Hepatocyte (in vitro differentiated cells): ENCODE results near the gene PTPMT1. TPM values are rescaled to one million over a fixed set of nuclear protein-coding genes. Genes with fewer than 3 reads are reported as not detected.
"Not testable (repeated sequence)": the region's sequence is repeated elsewhere in the genome, so short reads cannot be mapped to it uniquely, and the experiment has no call there.

Source experiments
- DNase-seq: peaks from one replicate; pipeline ENCODE4 v3.0.0-alpha.2; 2016; ENCODE audit warnings: low spot score
- H2AFZ ChIP-seq: fragments of 200-600 bp; sonication (generic); 2 replicates; pipeline ENCODE4 v1.6.0; 2016; ENCODE audit warnings: antibody characterized with exemption, mild to moderate bottlenecking
- H3K27ac ChIP-seq: fragments of 200-600 bp; sonication (generic); 2 replicates; pipeline ENCODE4 v1.5.1; 2016; ENCODE audit warnings: mild to moderate bottlenecking
- H3K27me3 ChIP-seq: fragments of 200-600 bp; sonication (generic); 2 replicates; pipeline ENCODE4 v1.6.1; 2016
- H3K36me3 ChIP-seq: fragments of 200-600 bp; sonication (generic); replicated peaks from 2 replicates; pipeline ENCODE4 v1.5.1; 2016; ENCODE audit warnings: low read depth; ENCODE audit not compliant: insufficient read depth
- H3K4me1 ChIP-seq: fragments of 200-600 bp; sonication (generic); 2 replicates; pipeline ENCODE4 v1.5.1; 2016; ENCODE audit warnings: mild to moderate bottlenecking, moderate library complexity; ENCODE audit not compliant: insufficient read depth
- H3K4me2 ChIP-seq: fragments of 200-600 bp; sonication (generic); 2 replicates; pipeline ENCODE4 v1.6.0; 2016
- H3K4me3 ChIP-seq: fragments of 200-600 bp; sonication (generic); 2 replicates; pipeline ENCODE4 v1.5.1; 2016; ENCODE audit warnings: mild to moderate bottlenecking
- H3K79me2 ChIP-seq: fragments of 200-600 bp; sonication (generic); 2 replicates; pipeline ENCODE4 v1.6.0; 2017; ENCODE audit warnings: mild to moderate bottlenecking
- H3K9me2 ChIP-seq: fragments of 200-600 bp; sonication (generic); replicated peaks from 2 replicates; pipeline ENCODE4 v1.6.0; 2017; ENCODE audit warnings: mild to moderate bottlenecking; ENCODE audit not compliant: insufficient read depth
- H3K9me3 ChIP-seq: fragments of 200-600 bp; sonication (generic); 2 replicates; pipeline ENCODE4 v1.5.1; 2016; ENCODE audit warnings: low read depth, mild to moderate bottlenecking
- H4K20me1 ChIP-seq: fragments of 200-600 bp; sonication (generic); 2 replicates; pipeline ENCODE4 v1.6.0; 2016; ENCODE audit warnings: mild to moderate bottlenecking; ENCODE audit not compliant: insufficient read depth, poor library complexity, severe bottlenecking
- EZH2 ChIP-seq: fragments of 200-600 bp; sonication (generic); IDR thresholded peaks from 2 replicates; pipeline ENCODE4 v1.6.1; 2016; ENCODE audit warnings: antibody characterized with exemption, mild to moderate bottlenecking, borderline replicate concordance
- EZH2phosphoT487 ChIP-seq: fragments of 200-600 bp; sonication (generic); IDR thresholded peaks from one replicate; pipeline ENCODE4 v1.6.1; 2018; ENCODE audit warnings: antibody characterized with exemption, mild to moderate bottlenecking, low read depth, moderate library complexity; ENCODE audit not compliant: unreplicated experiment, severe bottlenecking
- WGBS: methylation state at CpG from one replicate; pipeline ENCODE4 v1.1.6; 2016; ENCODE audit warnings: low lambda C conversion rate; ENCODE audit errors: missing lambda C conversion rate; 5-methylcytosine and 5-hydroxymethylcytosine counted together
- polyA plus RNA-seq: library from polyadenylated mRNA; unstranded; fragments of >200 nt; fragmentation: Nextera tagmentation; extraction: Ambion mirVana; gene quantifications from 2 replicates; pipeline ENCODE4 v1.2.1, GENCODE V29; 2016
- total RNA-seq: library from RNA; depleted of rRNA; stranded (reverse); fragments of >200 nt; gene quantifications from 2 replicates; pipeline ENCODE4 v1.2.3, GENCODE V29; 2014
- TF ChIP-seq, protein P1 (sequence below): fragments of 200-600 bp; sonication (generic); IDR thresholded peaks from 2 replicates; pipeline ENCODE4 v1.5.1; 2016; ENCODE audit warnings: antibody characterized with exemption, mild to moderate bottlenecking; ENCODE audit not compliant: poor library complexity

The PTPMT1 gene
- total and polyA plus RNA-seq, 2 experiments from 2014 or later = 108 to 112 TPM

DNA sequence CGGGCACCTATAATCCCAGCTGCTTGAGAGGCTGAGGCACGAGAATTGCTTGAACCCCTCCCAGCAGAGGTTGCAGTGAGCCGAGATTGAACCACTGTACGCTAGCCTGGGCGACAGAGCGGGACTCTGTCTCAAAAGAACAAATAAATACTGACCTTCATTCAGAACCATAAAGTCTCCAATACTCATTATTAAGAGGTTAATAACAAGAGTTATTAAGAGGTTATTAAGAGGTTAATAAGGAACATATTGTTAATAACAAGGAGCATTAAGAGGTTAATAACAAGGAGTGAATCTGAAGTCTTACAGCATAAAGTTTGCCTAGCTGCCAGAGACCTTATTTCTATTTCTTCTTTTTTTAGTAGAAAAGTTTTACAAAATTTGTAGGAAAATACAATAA lies 20.1 kb upstream of the PTPMT1 start:
- H3K27me3 ChIP-seq = no peaks in the 10 kb centered on the region
- peaks cover 2% of the 10 kb centered on the region for H3K4me1 ChIP-seq
- H4K20me1 ChIP-seq = peaks cover 95% of the 10 kb centered on the region
- no peak overlapping the region for H3K4me3 ChIP-seq
- H3K79me2 ChIP-seq = peaks cover 98% of the 10 kb centered on the region
- TF ChIP-seq, protein P1, sequence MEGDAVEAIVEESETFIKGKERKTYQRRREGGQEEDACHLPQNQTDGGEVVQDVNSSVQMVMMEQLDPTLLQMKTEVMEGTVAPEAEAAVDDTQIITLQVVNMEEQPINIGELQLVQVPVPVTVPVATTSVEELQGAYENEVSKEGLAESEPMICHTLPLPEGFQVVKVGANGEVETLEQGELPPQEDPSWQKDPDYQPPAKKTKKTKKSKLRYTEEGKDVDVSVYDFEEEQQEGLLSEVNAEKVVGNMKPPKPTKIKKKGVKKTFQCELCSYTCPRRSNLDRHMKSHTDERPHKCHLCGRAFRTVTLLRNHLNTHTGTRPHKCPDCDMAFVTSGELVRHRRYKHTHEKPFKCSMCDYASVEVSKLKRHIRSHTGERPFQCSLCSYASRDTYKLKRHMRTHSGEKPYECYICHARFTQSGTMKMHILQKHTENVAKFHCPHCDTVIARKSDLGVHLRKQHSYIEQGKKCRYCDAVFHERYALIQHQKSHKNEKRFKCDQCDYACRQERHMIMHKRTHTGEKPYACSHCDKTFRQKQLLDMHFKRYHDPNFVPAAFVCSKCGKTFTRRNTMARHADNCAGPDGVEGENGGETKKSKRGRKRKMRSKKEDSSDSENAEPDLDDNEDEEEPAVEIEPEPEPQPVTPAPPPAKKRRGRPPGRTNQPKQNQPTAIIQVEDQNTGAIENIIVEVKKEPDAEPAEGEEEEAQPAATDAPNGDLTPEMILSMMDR = no peak
- TF ChIP-seq EZH2phosphoT487 (no peak), EZH2 (no peak)
- no peaks in the 10 kb centered on the region for H3K36me3 ChIP-seq
- no peak overlapping the region for H3K27ac ChIP-seq
- no peak overlapping the region for H2AFZ ChIP-seq
- H3K9me3 ChIP-seq = no peaks in the 10 kb centered on the region
- DNase-seq = no peak
- 100% methylated on average over 6 of the region's 6 CpGs for WGBS
- H3K9me2 ChIP-seq = no peaks in the 10 kb centered on the region
- H3K4me2 ChIP-seq = no peak overlapping the region

DNA sequence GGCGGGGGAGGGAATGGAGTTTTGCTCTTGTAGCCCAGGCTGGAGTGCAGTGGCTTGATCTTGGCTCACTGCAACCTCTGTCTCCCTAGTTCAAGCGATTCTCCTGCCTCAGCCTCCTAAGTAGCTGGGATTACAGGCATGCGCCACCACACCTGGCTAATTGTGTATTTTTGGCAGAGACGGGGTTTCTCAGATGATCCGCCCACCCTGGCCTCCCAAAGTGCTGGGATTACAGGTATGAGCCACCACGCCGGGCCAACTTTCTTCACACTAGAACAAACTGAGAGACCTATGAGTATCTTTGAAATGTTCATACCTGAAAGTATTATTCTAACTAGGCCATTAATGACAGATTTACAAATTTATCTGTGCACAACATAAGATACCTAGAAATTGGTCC lies 19.1 kb upstream of the PTPMT1 start:
- H3K9me2 ChIP-seq, DNase-seq, H3K4me2 ChIP-seq, H3K4me1 ChIP-seq, H3K9me3 ChIP-seq, H3K27me3 ChIP-seq, H2AFZ ChIP-seq, H3K36me3 ChIP-seq, H3K4me3 ChIP-seq, H3K27ac ChIP-seq: not testable (repeated sequence)
- WGBS = 98% methylated on average over 6 of the region's 7 CpGs
- Histone ChIP-seq H4K20me1 (peaks cover 94% of the 10 kb centered on the region), H3K79me2 (peaks cover 98% of the 10 kb centered on the region)

DNA sequence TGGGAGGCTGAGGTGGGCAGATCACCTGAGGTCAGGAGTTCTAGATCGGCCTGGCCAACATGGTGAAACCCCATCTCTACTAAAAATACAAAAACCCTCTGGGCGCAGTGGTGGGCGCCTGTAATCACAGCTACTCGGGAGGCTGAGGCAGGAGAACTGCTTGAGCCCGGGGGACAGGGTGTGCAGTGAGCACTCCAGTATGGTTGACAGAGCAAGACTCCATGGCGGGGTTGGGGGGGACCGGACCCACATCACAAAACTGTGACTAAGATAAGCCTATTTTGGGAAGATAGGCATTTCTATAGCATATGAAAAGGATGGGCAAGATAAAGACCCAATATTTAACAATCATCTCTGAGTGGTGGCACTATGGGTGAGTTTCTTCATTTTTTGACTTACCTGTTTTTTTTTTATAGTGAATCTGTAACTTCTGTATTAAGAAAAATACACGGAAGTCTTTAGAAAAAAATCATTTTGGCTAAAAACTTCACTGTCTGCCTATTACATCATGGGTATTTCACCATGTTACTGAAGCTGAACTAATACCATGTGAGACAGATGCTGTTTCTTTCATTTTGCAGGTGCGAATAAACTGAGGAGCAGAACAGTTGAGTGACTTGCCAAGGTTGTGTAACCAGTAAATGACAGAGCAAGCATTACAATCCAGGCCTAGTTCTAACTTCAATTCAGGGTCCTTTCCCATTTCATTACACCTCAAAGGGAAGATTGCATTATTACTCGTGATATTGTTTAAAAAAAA lies 14.9 kb upstream of the PTPMT1 start:
- Histone ChIP-seq H3K4me3 (no peak overlapping the region), H3K27ac (peak overlapping the region; percentile 97), H3K36me3 (no peaks in the 10 kb centered on the region), H4K20me1 (peaks cover 56% of the 10 kb centered on the region), H3K79me2 (peaks cover 74% of the 10 kb centered on the region), H2AFZ (no peak overlapping the region), H3K4me1 (peaks cover 9% of the 10 kb centered on the region), H3K9me2 (no peaks in the 10 kb centered on the region), H3K27me3 (no peaks in the 10 kb centered on the region), H3K9me3 (no peaks in the 10 kb centered on the region), H3K4me2 (peak overlapping the region; percentile 84)
- 93% methylated on average over 10 of the region's 10 CpGs for WGBS
- DNase-seq = no peak
- no peak for TF ChIP-seq EZH2phosphoT487
- TF ChIP-seq, protein P1 = no peak
- TF ChIP-seq EZH2 = no peak

DNA sequence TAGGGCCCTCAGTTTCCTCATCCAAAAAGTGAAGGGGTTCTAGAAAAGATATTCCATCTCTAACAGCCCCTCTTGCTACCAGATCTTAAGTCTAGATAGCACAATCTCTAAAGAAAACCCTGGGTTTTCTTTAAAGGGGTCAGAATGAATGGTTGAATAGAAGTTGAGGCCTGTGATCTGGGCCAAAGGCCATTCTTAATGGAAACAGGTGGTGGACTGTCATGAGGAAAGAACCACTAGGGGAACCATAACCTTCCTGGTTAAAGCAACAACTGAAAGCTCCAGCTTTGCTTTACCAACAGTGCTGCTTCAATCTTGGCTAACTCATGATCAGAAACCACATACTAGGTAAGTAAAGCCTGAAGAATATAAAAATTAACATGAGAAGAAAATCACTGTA lies 14.3 kb upstream of the PTPMT1 start:
- DNase-seq = peak; percentile 36
- peaks cover 68% of the 10 kb centered on the region for H3K79me2 ChIP-seq
- H3K4me3 ChIP-seq = no peak overlapping the region
- no peaks in the 10 kb centered on the region for H3K27me3 ChIP-seq
- H4K20me1 ChIP-seq = peaks cover 51% of the 10 kb centered on the region
- no peak overlapping the region for H2AFZ ChIP-seq
- H3K9me2 ChIP-seq = no peaks in the 10 kb centered on the region
- no peaks in the 10 kb centered on the region for H3K9me3 ChIP-seq
- no peaks in the 10 kb centered on the region for H3K36me3 ChIP-seq
- H3K4me1 ChIP-seq = peaks cover 9% of the 10 kb centered on the region
- H3K27ac ChIP-seq = peak overlapping the region; percentile 97
- TF ChIP-seq, protein P1 = no peak
- no peak for TF ChIP-seq EZH2
- no peak for TF ChIP-seq EZH2phosphoT487
- H3K4me2 ChIP-seq = peak overlapping the region; percentile 84
